GM18909 (cell line): ENCODE results near the gene MAPT.

Source experiments
- ATAC-seq: cut with Tn5 transposase; IDR thresholded peaks from one replicate; pipeline ENCODE4 v1.9.1; 2021; ENCODE audit warnings: mild to moderate bottlenecking; ENCODE audit not compliant: unreplicated experiment, poor library complexity

MAPT gene

DNA sequence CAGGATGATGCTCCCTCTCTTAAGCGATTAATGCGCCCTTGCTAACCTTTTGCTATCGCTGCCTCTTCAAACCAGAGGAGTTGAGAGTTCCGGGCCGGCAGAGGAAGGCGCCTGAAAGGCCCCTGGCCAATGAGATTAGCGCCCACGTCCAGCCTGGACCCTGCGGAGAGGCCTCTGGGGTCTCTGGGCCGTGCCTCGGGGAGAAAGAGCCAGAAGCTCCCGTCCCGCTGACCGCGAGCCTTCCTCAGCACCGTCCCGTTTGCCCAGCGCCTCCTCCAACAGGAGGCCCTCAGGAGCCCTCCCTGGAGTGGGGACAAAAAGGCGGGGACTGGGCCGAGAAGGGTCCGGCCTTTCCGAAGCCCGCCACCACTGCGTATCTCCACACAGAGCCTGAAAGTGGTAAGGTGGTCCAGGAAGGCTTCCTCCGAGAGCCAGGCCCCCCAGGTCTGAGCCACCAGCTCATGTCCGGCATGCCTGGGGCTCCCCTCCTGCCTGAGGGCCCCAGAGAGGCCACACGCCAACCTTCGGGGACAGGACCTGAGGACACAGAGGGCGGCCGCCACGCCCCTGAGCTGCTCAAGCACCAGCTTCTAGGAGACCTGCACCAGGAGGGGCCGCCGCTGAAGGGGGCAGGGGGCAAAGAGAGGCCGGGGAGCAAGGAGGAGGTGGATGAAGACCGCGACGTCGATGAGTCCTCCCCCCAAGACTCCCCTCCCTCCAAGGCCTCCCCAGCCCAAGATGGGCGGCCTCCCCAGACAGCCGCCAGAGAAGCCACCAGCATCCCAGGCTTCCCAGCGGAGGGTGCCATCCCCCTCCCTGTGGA is 88.6 kb downstream of the MAPT start:
- no peak for ATAC-seq

GRCh38 chr17:45983614-45984310 is 89.4 kb downstream of the MAPT start:
- no peak for ATAC-seq

- no peak for ATAC-seq
These were observed 90.0 kb downstream of the MAPT start for GRCh38 chr17:45984368-45984767.

DNA sequence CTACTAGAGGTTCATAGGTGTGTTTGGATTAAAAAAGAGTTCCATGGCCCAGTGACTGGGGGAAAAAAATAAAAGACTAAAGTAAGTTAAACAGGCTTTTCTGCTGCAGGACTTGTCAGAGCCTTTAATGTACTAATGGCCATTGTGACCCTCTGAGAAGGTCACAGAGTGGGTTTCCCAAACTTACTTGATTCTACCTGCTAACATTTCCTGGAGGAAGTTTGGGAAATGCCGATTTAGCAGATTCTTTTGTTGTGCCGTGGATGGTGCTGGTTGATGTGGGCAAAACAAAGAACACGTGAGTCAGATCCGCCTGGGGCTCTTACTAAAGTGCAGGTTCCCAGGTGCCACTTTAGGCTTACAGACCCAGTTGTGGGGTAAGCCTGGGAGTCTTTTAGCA is 91.1 kb downstream of the MAPT start:
- ATAC-seq = no peak

- ATAC-seq = no peak
These were observed 91.7 kb downstream of the MAPT start for GRCh38 chr17:45986056-45986455.

DNA sequence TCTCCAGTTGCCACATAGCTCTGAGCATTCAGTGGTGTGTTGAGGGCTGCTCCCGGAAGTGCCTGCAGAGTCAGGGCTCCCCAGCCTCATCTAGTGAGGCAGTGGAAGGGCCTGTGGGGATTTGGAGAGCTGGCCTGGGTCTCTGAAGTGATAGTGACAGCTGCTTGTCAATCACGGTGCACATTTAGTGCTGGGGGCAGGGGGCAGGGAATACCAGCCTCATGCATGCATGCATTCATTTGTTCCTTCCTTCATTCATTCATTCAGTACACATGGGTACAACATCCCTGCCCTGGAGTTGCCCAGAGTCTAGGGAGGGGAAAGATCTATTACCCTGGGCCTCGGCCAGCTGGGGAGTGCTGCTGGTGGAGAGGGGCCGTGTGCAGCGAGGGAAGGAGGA is 93.4 kb downstream of the MAPT start:
- no peak for ATAC-seq

GRCh38 chr17:45989759-45990158 is 95.4 kb downstream of the MAPT start:
- ATAC-seq = no peak

DNA sequence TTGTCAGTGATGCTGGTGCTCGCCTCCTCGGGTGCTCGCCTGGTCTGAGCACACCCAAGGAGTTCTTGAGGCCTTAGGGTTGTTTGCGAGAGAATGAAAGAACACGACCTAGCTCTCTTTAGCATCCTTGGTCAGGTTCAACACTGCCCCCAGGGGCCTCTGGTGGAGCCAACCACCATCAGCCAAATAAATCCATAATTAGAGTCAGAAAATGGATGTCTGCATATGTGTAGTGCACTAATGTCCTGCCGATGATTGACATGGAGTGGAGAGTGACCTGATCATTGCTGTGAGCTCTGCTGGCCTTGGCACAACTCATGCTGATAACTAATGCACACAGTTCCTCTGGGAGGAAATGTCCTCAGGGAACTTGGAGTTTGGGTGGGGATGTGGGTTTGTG is 96.5 kb downstream of the MAPT start:
- no peak for ATAC-seq

GRCh38 chr17:45991341-45991740 is 97.0 kb downstream of the MAPT start:
- ATAC-seq = no peak

DNA sequence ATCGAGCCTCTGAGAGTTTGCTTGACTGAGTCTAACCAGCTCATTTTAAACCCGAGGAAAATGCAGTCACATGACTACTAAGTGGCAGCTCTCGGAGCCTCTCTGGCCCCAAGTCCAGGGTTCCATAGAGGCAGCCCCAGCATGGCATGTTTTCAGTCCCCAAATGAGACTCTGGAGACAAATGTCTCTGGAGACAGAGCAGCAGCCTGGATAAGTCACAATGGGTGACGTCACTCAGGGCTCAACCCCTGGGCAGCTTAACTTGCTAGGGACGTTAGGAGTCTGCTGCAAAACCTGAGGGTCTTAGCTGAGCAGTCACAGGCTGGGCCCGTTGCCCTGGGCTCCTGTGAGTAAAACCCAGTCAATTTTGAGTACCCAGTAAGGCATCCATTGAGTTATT is 97.8 kb downstream of the MAPT start:
- no peak for ATAC-seq

- no peak for ATAC-seq
These were observed 98.5 kb downstream of the MAPT start for GRCh38 chr17:45992904-45993303.

DNA sequence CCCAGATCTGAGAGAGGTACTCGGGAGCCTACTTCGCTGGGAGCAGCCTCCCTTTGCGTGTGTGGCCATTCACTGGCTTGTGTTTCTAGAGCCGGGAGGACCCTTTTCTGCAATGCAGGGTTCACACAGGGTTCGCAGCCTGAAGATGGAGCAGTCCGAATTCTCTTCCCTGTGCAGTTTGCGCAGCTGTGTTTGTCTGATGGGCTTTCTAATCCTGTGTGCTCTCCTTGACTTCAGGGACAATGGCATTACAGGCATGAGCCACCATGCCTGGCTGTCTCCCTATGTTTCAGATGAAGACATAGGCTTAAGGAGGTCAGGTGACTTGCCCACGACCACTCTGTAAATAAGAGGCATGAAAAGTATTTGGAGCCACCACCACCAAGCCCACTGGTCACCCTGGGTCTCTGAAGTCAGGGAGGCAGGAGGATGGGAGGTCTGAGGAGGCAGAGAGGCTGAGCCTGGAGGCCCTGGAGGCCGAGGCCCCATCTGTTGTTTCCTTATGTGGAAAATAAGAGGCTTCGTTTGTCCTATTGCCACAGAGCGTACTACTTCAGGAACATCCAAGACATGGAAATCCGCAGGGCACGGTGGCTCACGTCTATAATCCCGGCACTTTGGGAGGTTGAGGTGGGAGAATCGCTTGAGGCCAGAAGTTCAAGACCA is 99.7 kb downstream of the MAPT start:
- no peak for ATAC-seq

DNA sequence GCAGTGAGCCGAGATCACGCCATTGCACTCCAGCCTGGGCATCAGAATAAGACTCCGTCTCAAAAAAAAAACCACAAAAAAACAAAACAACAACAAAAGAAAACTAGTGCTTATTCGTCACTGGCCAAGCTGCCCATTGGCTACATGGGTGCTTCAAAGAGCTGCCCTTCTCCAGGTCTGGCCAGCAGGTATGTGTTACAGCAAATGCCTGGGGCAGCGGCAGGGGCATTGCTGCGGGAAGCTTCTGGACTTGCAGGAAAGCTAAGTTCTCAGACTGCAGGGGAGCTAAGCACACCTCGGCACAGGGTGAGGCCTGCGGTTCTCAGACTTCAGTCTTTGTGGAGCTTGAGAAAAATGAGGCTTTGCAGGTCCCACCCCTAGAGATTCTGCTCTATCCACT is 100.6 kb downstream of the MAPT start:
- ATAC-seq = no peak

GRCh38 chr17:45995627-45996270 is 101.4 kb downstream of the MAPT start:
- no peak for ATAC-seq

DNA sequence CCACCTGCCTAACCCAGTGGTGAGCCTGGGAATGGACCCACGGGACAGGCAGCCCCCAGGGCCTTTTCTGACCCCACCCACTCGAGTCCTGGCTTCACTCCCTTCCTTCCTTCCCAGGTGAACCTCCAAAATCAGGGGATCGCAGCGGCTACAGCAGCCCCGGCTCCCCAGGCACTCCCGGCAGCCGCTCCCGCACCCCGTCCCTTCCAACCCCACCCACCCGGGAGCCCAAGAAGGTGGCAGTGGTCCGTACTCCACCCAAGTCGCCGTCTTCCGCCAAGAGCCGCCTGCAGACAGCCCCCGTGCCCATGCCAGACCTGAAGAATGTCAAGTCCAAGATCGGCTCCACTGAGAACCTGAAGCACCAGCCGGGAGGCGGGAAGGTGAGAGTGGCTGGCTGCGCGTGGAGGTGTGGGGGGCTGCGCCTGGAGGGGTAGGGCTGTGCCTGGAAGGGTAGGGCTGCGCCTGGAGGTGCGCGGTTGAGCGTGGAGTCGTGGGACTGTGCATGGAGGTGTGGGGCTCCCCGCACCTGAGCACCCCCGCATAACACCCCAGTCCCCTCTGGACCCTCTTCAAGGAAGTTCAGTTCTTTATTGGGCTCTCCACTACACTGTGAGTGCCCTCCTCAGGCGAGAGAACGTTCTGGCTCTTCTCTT is 102.1 kb downstream of the MAPT start:
- ATAC-seq = no peak

- no peak for ATAC-seq
These were observed 102.8 kb downstream of the MAPT start for GRCh38 chr17:45997166-45997565.

- ATAC-seq = no peak
These were observed 103.3 kb downstream of the MAPT start for GRCh38 chr17:45997624-45998023.

- no peak for ATAC-seq
These were observed 104.9 kb downstream of the MAPT start, which contains the start of gene STH for GRCh38 chr17:45998987-45999899. TSS of gene STH (plus strand) at chr17:45999250. CDS start at chr17:45999280, 30 bp downstream.

DNA sequence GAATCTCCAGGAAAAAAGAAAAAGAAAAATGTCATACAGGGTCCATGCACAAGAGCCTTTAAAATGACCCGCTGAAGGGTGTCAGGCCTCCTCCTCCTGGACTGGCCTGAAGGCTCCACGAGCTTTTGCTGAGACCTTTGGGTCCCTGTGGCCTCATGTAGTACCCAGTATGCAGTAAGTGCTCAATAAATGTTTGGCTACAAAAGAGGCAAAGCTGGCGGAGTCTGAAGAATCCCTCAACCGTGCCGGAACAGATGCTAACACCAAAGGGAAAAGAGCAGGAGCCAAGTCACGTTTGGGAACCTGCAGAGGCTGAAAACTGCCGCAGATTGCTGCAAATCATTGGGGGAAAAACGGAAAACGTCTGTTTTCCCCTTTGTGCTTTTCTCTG is 105.5 kb downstream of the MAPT start:
- ATAC-seq = no peak
